Activated CD8-positive, alpha-beta memory T cell treated with anti-CD3 and anti-CD28 coated beads for 1 hour (primary cell): ENCODE measurements around the gene APBA2.

Source experiments
- DNase-seq, 2 donors: peaks; one replicate each; pipeline ENCODE4 v3.0.0-alpha.2; 2020; ENCODE audit warnings: low read depth in 1 of 2; ENCODE audit errors: extremely low read depth in 1 of 2

APBA2 gene

DNA sequence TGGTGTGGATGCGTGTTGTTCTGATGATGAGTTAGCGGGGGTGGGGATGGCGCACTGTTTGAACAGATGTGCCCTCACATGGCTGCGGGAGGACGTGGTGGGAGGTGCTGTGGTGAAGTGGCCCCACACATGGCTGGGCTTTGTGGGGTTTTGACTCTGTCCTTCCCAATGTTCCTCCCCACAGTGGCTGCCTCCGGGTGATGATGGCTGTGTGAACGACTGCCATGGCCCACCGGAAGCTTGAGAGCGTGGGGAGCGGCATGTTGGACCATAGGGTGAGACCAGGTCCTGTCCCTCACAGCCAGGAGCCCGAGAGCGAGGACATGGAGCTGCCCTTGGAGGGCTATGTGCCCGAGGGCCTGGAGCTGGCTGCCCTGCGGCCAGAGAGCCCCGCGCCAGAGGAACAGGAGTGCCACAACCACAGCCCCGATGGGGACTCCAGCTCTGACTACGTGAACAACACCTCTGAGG is 167.9 kb downstream of the APBA2 start:
- no peak for DNase-seq

DNA sequence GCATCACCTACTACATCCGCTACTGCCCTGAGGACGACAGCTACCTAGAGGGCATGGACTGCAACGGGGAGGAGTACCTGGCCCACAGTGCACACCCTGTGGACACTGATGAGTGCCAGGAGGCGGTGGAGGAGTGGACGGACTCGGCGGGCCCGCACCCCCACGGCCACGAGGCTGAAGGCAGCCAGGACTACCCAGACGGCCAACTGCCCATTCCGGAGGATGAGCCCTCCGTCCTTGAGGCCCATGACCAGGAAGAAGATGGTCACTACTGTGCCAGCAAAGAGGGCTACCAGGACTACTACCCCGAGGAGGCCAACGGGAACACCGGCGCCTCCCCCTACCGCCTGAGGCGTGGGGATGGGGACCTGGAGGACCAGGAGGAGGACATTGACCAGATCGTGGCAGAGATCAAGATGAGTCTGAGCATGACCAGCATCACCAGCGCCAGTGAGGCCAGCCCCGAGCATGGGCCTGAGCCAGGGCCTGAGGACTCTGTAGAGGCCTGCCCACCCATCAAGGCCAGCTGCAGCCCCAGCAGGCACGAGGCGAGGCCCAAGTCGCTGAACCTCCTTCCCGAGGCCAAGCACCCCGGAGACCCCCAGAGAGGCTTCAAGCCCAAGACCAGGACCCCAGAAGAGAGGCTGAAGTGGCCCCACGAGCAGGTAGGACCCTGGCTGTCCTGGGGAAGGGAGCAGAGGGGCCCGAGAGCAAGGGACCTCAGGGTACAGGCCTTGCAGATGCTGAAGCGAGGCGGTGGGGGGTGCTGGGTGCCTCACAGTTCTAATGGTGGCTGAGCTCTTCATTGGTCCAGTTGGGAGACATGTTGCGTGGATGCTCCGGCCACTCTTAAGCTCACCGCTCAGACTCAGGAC is 168.6 kb downstream of the APBA2 start:
- DNase-seq, result no peak

DNA sequence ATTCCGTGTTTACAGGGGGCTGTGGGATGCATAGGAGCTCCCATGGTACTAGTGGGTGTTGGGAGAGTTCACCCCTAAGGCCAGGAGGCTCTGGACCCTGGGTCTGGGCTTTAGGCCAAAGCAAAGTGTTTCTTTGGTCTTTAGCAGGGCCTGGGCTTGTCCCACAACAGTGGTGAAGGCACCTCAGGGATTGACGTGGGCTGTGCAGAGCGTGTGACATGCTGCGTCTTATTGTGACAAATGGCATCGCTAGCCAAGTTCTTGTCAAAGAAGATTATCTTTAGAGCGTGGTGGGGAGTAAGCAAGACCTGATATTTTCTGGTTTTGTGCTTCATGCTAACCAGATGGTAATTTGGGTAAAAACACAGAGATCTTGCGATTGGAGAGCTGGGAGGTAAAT is 170.1 kb downstream of the APBA2 start:
- DNase-seq, result no peak

DNA sequence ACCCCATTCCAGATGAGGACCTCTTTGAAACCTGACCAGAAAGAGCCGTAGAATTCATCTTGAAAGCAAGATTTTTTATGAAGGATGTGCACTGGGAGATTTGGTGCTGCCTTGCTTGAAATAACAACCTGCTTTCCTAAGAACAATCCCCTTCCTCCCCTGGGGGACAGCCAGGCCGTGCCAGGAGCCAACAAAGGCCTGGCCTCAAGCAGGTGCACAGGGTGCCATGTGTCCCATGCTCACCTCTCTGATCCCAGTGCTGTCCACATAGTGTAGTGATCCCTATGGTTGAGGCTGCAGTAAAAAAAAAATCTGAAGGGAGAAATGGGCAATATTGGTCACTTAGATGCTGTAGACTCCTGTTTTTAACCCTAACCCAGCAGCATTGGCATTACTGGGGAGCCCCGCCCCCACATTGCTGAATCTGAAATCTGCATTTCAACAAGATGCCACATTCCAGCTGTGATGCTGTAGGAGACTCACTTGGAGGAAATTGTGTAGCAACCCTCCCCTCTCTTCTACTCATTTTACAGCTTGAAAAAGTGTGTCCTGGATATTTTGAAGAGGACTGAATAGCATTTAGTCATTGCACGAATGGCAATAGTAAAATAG is 171.2 kb downstream of the APBA2 start:
- no peak for DNase-seq

DNA sequence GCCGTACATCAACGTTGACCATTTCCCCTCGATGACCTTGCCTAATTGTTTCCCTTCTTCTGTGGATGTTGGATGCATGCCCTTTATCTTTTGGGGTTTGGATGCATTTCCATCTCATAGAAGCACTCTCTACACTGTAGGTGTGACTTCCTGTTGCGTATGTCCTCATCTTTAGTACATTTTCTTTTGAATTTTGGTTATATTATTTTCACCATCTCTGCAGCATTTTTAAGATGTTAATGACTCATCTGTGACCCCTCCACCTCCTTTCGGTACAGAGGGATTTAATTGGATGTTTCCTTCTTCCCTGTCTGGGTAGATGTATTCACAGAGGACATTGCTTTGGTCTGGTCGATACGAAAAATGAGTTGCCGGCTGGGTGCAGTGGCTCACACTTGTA is 172.1 kb downstream of the APBA2 start:
- DNase-seq, result no peak

DNA sequence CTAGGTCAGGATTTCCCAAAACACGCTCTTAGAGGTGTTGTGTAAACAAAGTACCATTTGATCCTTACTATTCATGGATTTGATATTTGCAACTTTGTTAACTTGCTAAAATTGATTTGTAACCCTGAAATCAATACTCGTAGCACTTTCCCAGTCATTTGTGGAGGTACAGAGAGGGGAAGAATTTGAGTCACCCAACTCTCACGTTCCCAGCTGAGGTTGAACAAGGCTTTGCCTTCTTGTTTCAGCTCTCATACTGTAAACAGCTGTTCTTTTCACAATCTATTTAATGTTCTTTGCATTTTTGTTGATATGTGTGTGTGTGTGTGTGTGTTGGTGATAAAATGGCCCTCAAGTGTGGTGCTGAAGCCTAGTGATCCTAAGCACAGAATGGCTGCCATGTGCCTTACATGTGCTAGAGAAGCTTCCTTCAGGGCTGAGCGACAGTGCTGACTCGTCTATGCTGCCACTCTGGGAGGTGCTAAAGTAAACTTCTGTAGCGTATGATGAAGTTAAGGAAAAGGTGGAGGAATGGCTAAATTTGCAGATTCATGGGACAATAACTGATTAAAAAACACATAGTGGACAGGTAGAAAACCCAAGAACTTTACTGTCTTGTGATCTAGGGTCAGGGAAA is 173.2 kb downstream of the APBA2 start:
- no peak for DNase-seq

DNA sequence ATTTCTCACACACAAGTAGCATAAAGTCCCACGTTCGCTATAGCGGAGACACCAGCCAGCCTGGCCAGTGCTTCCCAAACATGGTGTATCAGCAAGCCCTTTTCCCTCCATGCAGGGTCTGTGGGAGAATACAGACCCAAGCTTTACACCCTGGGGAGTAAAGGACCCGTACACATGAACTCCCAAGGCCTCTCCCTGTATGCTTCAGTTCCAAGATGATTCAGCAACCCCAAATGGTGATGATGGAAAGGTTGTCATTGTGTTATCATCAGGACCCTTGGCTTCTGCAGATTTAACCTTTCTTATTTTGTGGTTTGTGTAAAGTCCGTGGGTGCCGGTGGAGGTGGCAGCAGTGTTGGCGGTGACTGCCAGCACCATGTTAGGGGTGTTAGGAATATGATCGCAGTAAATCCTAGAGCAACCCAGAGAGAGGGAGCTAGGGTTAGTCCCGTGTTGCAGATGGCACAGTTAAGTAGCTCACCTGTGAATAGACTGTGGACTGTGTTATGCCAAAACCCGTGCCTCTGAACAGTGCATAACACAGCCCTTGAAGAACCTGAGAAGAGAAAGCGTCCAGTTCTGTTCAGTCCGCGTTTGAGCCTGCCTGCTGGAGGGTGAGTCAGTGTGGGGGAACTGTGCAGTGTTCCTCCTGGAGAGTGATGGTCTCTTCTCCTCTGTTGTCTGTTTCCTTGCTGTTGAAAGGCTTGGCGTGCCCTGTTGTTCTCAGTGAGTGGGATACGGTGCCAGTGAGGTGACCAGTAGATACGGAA is 174.3 kb downstream of the APBA2 start:
- no peak for DNase-seq

DNA sequence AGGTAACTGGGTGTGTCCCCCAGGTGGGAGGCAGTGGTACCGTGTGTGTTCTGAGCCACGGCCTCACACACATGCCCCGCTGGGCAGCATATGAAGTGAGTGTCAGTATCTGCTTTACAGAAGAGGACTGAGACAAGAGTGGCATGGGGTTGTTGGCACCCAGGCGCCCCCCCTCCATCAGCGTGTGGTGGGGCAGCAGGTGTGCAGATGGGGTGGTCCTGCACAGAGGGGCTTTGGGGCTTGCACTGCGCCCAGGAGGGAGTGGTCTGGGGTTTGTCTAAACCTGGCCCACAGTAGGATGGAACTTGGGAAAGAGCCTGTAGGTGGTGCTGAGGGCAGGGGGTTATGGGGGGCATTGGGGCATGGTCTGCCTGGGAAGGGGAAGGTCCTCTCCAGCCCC is 176.0 kb downstream of the APBA2 start:
- no peak for DNase-seq

DNA sequence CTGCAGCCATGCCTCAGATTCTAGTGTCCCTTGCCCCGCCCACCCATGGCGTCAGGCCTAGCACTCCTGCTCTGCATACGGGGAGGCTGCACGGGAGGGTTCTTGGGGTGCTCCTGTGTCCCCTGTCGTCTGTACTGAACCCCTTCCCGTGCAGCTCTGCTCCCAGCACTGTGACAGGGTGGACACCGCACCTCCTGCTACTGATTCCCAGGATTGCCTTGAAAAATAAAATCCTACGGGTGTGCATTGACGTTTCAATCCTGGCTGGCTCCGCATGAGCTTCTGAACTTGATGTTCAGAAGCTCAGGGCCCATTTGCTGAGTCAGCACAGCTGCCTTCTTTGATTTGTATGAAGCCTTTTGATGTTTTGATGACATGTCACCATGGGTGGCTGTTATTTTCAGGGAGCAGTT is 176.4 kb downstream of the APBA2 start:
- no peak for DNase-seq

DNA sequence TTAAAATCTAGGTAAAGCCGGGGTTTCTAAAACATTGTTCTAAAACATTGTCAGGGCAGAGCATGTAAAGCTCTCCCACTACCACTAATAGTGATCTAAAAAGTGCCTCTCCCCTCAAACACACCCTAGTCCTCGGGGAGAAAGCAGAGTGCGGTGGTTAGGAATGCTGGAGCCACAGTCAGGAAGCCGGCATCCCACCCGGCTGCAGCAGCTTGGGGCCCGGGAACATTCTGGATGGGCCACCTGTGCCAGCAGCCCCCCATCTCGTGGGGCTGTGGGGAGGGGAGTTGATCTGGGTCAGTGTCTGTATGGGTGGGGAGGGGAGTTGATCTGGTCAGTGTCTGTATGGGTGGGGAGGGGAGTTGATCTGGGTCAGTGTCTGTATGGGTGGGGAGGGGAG is 176.9 kb downstream of the APBA2 start:
- no peak for DNase-seq

DNA sequence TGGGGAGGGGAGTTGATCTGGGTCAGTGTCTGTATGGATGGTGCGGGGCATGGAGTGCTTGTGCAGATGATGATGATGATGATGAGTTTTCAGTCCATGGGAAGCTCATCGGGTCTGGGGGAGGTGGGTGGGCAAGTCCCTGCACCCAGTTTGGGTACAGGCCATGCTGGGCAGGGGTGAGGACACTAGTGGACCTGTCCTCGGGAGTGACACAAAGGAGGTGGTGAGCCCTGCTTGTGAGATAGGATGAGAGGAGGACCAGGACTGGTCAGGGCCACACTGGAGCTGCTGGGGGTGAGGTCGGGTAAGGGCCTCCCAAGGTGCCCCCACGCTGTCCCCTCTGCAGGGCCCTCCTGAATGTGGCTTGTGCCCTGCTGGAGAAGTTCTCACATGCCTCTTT is 177.9 kb downstream of the APBA2 start:
- DNase-seq, result no peak

DNA sequence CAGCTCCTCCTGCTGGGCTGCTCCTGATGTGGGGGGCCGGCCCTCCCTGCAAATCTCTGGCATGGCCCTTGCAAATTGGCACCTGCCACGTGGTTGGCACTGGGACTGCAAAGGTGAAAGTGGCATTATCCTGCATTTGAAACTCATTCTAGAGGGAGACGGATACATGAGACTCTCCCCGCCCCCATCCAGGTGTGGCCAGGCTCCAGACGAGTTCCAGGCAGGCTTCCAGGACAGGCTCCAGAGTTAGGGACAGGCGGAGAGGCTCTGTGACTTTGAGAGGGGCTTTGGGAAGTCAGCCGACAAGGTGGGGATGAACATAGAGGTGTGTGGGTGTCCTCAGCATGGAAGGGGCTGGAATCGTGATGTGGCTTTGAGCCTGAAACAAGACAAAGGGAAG is 178.5 kb downstream of the APBA2 start:
- no peak for DNase-seq

DNA sequence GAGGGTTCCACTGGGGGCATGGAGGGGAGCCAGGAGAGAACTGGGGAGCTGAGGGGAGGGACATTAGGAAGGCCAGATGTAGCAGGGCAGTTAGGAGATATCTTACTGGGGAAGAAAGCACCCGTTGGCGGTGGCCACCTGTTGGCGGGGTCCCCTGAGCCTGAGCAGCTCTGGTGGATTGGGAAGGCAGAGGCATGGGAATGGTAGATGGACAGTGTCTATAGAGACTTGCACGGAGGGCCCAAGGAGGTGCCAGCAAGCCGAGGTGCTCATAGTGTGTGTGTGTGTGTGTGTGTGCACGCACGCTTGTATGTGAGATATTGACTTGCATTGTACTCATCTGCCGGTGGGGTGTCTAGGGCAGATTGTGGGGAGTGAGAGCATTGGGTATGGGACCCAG is 179.0 kb downstream of the APBA2 start:
- no peak for DNase-seq

DNA sequence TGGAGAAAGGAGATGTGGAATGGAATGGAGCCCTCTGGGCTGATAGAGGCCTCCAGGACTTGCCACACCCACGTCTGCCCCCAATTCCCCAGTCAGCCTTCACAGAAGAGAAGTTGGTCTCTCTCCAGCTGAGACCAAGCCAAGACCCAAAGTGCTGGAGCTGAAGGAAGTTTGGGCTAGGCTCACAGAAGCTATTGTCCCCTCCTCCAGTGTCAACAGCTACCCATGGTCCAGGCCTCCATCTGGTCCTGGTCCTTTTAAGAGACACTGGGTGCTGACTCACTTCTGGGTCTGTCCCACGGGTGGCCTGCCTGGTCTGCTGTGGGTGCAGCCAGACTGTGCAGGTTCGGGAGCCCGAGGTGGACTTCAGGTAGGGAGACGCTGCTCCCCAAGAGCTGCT is 179.8 kb downstream of the APBA2 start:
- no peak for DNase-seq

DNA sequence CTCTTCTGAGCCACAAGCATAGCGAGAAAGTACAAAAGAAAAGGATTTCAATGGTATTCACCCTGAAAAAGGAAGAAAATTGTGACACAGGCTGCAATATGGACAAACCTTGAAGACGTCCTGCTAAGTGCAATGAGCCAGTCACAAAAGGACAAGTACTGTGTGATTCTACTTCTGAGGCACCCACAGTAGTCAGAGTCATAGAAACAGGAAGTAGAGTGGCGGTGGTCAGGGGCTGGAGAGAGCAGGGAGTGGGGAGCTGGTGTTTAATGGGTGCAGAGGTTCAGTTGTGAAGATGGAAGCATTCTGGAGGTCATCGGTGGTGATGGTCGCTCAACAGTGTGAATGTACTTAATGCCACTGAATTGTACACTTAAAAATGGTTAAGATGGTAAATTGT is 180.5 kb downstream of the APBA2 start:
- no peak for DNase-seq

DNA sequence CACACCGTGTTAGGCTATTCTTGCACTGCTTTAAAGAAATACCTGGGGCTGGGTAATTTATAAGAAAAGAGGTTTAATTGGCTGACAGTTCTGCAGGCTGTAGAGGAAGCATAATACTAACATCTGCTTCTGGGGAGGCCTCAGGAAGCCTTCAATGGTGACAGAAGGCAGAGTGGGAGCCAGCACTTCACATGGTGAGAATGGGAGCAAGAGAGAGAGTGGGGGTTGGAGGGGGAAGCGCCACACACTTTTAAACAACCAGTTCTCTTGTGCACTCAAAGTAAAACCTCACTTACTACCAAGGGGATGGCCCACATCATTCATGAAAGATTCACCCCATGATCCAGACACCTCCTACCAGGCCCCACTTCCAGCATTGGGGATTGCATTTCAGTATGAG is 181.1 kb downstream of the APBA2 start:
- no peak for DNase-seq

DNA sequence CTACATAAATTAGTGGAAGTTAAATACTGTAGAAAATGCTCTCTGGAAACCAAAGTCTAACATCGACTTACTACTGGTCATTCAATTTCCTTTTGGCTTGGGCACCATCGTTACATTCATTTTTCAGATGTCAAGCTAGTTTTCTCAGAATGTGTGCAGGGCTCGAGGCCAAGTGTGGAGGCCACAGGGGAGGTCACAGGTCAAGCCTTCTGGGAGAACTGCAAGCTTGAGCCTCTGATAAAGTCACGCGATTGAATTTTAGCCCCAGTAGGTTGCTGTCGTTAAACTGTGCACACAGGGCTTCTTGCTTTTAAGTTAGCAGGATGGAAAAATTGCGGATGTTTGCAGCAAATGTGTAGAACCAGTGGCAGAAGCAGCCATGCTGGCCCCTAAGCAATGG is 182.2 kb downstream of the APBA2 start:
- no peak for DNase-seq

DNA sequence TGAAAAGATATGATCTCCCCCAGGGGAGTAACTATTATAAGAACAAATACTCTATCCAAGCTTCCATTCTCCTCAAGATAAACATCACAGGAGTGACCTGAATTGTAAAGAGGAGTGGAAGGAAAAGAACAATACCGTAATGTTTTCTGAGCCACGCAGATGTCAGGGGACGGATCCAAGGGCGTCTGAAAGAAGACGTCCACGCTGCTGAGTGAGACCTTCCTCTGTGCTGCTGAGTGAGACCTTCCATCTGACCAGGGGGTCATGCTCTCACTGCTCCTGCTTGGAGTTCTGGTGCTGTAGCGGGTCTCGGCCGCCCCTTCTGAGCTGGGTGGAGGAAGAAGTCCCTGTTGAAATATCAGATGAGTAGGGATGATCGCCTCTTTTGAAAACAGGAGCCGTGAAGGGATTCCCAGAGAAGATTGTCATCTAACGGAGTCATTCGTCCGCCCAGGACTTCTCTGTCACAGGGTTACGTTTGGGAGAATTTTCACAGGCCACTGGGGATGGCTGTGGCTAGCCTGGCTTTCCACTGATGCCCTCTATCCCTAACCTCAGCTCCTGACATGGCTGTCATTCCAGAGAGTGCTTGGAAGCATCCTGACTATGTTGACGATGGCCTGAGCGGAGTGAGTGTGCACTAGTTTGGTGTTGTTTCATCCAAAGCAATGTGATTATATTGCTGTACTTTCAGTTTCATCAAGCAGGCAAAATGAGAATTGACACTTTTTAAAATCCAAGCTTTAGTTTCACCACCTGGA is 184.9 kb downstream of the APBA2 start:
- DNase-seq, result no peak

DNA sequence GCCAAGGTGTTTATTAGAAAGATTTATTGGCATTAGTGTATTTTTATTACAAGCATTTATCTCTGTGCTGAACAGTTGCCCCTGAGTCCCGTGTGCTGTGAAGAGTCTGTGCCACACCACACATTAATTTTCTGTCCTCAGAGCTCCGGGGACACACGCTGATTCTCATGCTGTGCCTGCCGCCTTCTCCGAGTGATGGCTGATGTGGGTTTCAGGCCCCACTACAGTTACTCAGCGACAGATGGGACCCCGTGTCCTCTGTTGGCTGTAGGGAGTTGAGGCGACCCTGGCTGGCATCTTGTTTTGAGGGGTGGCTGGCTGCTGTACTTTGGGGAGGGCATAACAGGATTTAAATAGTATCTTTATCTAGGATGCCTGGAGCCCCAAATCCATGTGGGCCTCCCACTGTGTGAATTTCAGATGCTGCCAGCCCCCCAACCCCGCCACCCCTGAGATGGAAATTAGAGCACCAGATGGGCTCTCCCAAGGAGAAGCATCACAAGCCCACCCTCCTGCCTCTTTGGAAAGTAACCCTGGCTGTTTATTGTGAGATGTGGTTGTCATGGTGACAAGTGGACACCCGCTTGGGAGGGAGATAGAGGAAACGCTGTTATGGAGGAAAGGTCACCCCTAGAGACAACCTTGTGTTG is 185.6 kb downstream of the APBA2 start:
- no peak for DNase-seq

DNA sequence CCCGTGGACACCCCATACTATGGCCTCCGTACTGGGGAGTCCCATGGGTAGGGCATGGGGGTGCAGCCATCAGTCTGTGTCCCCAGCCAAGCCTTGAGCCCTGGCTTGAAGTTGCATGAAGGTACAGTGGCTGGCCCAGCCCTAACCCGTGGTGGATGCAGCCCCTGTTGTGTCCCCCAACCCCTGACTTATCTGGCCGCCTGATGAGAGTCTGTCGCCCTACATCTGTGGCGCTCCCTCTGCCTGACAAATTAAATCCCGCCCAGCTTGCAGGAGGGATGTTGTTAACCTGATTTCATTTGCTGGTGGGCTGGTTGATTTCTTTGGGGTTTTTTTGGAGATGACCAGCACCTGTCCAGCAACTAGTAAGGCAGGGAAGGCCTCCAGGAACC is 186.1 kb downstream of the APBA2 start:
- no peak for DNase-seq
